HepG2 (cell line): ENCODE measurements around the gene MRPL50. TPM values are rescaled to one million over a fixed set of nuclear protein-coding genes. Genes with fewer than 3 reads are reported as not detected.
A peak's percentile ranks its signal among the peaks of the same experiment; 100 is the strongest.

ENCODE experiments used
- ATAD3A ChIP-seq: sonication (generic); formaldehyde crosslinking; IDR thresholded peaks from 2 replicates; pipeline ENCODE4 v1.4.0; 2020; ENCODE audit warnings: missing genetic modification reagents
- CBX1 ChIP-seq: IDR thresholded peaks from one replicate; pipeline ENCODE4 v1.6.1; 2016; ENCODE audit warnings: antibody characterized with exemption, low read depth
- CREBL2 ChIP-seq: sonication (generic); formaldehyde crosslinking; IDR thresholded peaks from 2 replicates; pipeline ENCODE4 v1.8.1; 2023; ENCODE audit warnings: missing genetic modification reagents, mild to moderate bottlenecking, borderline replicate concordance
- GMEB2 ChIP-seq: IDR thresholded peaks from 2 replicates; pipeline ENCODE4 v1.6.1; 2016; ENCODE audit warnings: missing biosample characterization, missing genetic modification reagents, low read depth
- HNF4G ChIP-seq, 2 experiments: sonication (generic) in 1 of 2; formaldehyde crosslinking in 1 of 2; IDR thresholded peaks; 2 replicates each; pipeline versions ENCODE4 v1.4.0 to v1.6.1; 2011 to 2020; ENCODE audit warnings: borderline replicate concordance in 2 of 2, low read depth in 2 of 2, mild to moderate bottlenecking in 2 of 2, low read length in 1 of 2, missing genetic modification reagents in 1 of 2, moderate library complexity in 1 of 2
- IRX3 ChIP-seq: sonication (generic); formaldehyde crosslinking; IDR thresholded peaks from 2 replicates; pipeline ENCODE4 v1.8.1; 2023; ENCODE audit warnings: mild to moderate bottlenecking, low read depth, missing genetic modification reagents, borderline replicate concordance
- MEF2D ChIP-seq: sonication (generic); formaldehyde crosslinking; IDR thresholded peaks from 2 replicates; pipeline ENCODE4 v1.5.1; 2020; ENCODE audit warnings: mild to moderate bottlenecking, missing genetic modification reagents
- MXI1 ChIP-seq: IDR thresholded peaks from 3 replicates; pipeline ENCODE4 v1.6.1; 2012; ENCODE audit warnings: low read depth, low read length, inconsistent platforms, borderline replicate concordance
- RBM22 ChIP-seq: fragments of 200-400 bp; formaldehyde crosslinking; optimal IDR thresholded peaks from 2 replicates; pipeline ENCODE3; 2017; ENCODE audit warnings: mild to moderate bottlenecking, low read length, moderate library complexity
- RFX3 ChIP-seq: IDR thresholded peaks from 2 replicates; pipeline ENCODE4 v1.6.1; 2016; ENCODE audit warnings: missing biosample characterization, missing genetic modification reagents
- SPEN ChIP-seq: sonication (generic); formaldehyde crosslinking; IDR thresholded peaks from 2 replicates; pipeline ENCODE4 v1.5.1; 2020; ENCODE audit warnings: low read depth, mild to moderate bottlenecking, missing genetic modification reagents
- TARDBP ChIP-seq: sonication (generic); formaldehyde crosslinking; IDR thresholded peaks from 2 replicates; pipeline ENCODE4 v1.8.0; 2022; ENCODE audit warnings: mild to moderate bottlenecking, missing genetic modification reagents
- YEATS4 ChIP-seq: sonication (generic); formaldehyde crosslinking; IDR thresholded peaks from 2 replicates; pipeline ENCODE4 v1.4.0; 2020; ENCODE audit warnings: missing genetic modification reagents, borderline replicate concordance
- ZNF143 ChIP-seq: sonication (generic); formaldehyde crosslinking; IDR thresholded peaks from 2 replicates; pipeline ENCODE4 v1.4.0; 2020; ENCODE audit warnings: missing genetic modification reagents
- ZNF329 ChIP-seq: sonication (generic); formaldehyde crosslinking; IDR thresholded peaks from 2 replicates; pipeline ENCODE4 v1.9.0; 2021; ENCODE audit warnings: low read depth, mild to moderate bottlenecking, missing genetic modification reagents
- ZNF510 ChIP-seq: sonication (generic); formaldehyde crosslinking; IDR thresholded peaks from 2 replicates; pipeline ENCODE4 v1.4.0; 2020; ENCODE audit warnings: low read depth, mild to moderate bottlenecking, missing genetic modification reagents
- ZNF530 ChIP-seq: sonication (generic); formaldehyde crosslinking; IDR thresholded peaks from 2 replicates; pipeline ENCODE4 v1.5.0; 2020; ENCODE audit warnings: low read depth, mild to moderate bottlenecking, missing genetic modification reagents
- ZNF569 ChIP-seq: sonication (generic); formaldehyde crosslinking; IDR thresholded peaks from 2 replicates; pipeline ENCODE4 v1.5.0; 2020; ENCODE audit warnings: mild to moderate bottlenecking, missing genetic modification reagents, moderate library complexity, borderline replicate concordance
- polyA plus RNA-seq, 8 experiments: library from polyadenylated mRNA; depleted of rRNA in 3 of 8; stranded (reverse) in 7 of 8; unstranded in 1 of 8; fragments of >200 nt; fragmentation: Illumina TruSeq in 4 of 8; extraction: Trizol in 4 of 8; gene quantifications; 2 replicates each; pipeline versions ENCODE4 v1.2.1 to v1.2.3, GENCODE V29; 2011 to 2016; ENCODE audit warnings: low read depth in 4 of 8, missing spikeins in 1 of 8, mixed read lengths in 1 of 8; ENCODE audit not compliant: insufficient read depth in 1 of 8
- total RNA-seq, 5 experiments: library from RNA; depleted of rRNA; stranded (reverse); fragments of >200 nt; fragmentation: Illumina TruSeq; extraction: Trizol; gene quantifications; 2 replicates each; pipeline ENCODE4 v1.2.3, GENCODE V29; 2016; ENCODE audit warnings: low read depth in 1 of 5
- TF ChIP-seq, protein P1 (sequence below): sonication (generic); formaldehyde crosslinking; IDR thresholded peaks from 2 replicates; pipeline ENCODE4 v1.4.0; 2020; ENCODE audit warnings: missing genetic modification reagents
- TF ChIP-seq, protein P2 (sequence below): sonication (generic); formaldehyde crosslinking; IDR thresholded peaks from 2 replicates; pipeline ENCODE4 v1.8.1; 2023; ENCODE audit warnings: mild to moderate bottlenecking, inconsistent platforms, moderate library complexity, missing genetic modification reagents, borderline replicate concordance
- TF ChIP-seq, protein P3 (sequence below): sonication (generic); formaldehyde crosslinking; IDR thresholded peaks from 2 replicates; pipeline ENCODE4 v1.4.0; 2020; ENCODE audit warnings: mild to moderate bottlenecking, missing genetic modification reagents

The MRPL50 gene
- total and polyA plus RNA-seq, 2 of the 13 experiments (the other 11 are each of a cell fraction or from before 2014, with no cell fraction given), result 37.1 to 70.0 TPM

- TF ChIP-seq, protein P1, sequence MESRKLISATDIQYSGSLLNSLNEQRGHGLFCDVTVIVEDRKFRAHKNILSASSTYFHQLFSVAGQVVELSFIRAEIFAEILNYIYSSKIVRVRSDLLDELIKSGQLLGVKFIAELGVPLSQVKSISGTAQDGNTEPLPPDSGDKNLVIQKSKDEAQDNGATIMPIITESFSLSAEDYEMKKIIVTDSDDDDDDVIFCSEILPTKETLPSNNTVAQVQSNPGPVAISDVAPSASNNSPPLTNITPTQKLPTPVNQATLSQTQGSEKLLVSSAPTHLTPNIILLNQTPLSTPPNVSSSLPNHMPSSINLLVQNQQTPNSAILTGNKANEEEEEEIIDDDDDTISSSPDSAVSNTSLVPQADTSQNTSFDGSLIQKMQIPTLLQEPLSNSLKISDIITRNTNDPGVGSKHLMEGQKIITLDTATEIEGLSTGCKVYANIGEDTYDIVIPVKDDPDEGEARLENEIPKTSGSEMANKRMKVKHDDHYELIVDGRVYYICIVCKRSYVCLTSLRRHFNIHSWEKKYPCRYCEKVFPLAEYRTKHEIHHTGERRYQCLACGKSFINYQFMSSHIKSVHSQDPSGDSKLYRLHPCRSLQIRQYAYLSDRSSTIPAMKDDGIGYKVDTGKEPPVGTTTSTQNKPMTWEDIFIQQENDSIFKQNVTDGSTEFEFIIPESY (CRISPR knock-in tag), result 0 out of 2 replicates have a peak, but pooled peaks have one; percentile 20
- TF ChIP-seq, protein P2, sequence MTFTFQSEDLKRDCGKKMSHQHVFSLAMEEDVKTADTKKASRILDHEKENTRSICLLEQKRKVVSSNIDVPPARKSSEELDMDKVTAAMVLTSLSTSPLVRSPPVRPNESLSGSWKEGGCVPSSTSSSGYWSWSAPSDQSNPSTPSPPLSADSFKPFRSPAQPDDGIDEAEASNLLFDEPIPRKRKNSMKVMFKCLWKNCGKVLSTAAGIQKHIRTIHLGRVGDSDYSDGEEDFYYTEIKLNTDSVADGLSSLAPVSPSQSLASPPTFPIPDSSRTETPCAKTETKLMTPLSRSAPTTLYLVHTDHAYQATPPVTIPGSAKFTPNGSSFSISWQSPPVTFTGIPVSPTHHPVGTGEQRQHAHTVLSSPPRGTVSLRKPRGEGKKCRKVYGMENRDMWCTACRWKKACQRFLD (CRISPR knock-in tag), result no peak
- TF ChIP-seq HNF4G (IDR thresholded peaks at IDR 0.05; ENCODE audit: borderline replicate concordance, low read depth, low read length) (no peak), HNF4G (CRISPR knock-in tag; IDR thresholded peaks at IDR 0.05; ENCODE audit: borderline replicate concordance, low read depth) (no peak), TARDBP (CRISPR knock-in tag) (no peak), ATAD3A (no peak), MXI1 (no peak), YEATS4 (CRISPR knock-in tag) (peak; percentile 22; the same call in 1 of the 2 replicates), MEF2D (CRISPR knock-in tag) (0 out of 2 replicates have a peak, but pooled peaks have one; percentile 22), RFX3 (no peak), CREBL2 (CRISPR knock-in tag) (no peak), GMEB2 (CRISPR knock-in tag) (no peak), ZNF510 (no peak), ZNF530 (CRISPR knock-in tag) (no peak), SPEN (CRISPR knock-in tag) (no peak), RBM22 (no peak), ZNF143 (CRISPR knock-in tag) (no peak), ZNF329 (CRISPR knock-in tag) (no peak), CBX1 (no peak), IRX3 (CRISPR knock-in tag) (no peak), ZNF569 (CRISPR knock-in tag) (no peak)
- TF ChIP-seq, protein P3, sequence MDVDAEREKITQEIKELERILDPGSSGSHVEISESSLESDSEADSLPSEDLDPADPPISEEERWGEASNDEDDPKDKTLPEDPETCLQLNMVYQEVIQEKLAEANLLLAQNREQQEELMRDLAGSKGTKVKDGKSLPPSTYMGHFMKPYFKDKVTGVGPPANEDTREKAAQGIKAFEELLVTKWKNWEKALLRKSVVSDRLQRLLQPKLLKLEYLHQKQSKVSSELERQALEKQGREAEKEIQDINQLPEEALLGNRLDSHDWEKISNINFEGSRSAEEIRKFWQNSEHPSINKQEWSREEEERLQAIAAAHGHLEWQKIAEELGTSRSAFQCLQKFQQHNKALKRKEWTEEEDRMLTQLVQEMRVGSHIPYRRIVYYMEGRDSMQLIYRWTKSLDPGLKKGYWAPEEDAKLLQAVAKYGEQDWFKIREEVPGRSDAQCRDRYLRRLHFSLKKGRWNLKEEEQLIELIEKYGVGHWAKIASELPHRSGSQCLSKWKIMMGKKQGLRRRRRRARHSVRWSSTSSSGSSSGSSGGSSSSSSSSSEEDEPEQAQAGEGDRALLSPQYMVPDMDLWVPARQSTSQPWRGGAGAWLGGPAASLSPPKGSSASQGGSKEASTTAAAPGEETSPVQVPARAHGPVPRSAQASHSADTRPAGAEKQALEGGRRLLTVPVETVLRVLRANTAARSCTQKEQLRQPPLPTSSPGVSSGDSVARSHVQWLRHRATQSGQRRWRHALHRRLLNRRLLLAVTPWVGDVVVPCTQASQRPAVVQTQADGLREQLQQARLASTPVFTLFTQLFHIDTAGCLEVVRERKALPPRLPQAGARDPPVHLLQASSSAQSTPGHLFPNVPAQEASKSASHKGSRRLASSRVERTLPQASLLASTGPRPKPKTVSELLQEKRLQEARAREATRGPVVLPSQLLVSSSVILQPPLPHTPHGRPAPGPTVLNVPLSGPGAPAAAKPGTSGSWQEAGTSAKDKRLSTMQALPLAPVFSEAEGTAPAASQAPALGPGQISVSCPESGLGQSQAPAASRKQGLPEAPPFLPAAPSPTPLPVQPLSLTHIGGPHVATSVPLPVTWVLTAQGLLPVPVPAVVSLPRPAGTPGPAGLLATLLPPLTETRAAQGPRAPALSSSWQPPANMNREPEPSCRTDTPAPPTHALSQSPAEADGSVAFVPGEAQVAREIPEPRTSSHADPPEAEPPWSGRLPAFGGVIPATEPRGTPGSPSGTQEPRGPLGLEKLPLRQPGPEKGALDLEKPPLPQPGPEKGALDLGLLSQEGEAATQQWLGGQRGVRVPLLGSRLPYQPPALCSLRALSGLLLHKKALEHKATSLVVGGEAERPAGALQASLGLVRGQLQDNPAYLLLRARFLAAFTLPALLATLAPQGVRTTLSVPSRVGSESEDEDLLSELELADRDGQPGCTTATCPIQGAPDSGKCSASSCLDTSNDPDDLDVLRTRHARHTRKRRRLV (CRISPR knock-in tag), result no peak
Observed at GRCh38 chr9:101442318-101442717, 43.9 kb upstream of the MRPL50 start (continued).
